ENCODE data around the gene DAO. TPM values are rescaled to one million over a fixed set of nuclear protein-coding genes. Genes with fewer than 3 reads are reported as not detected.
A peak's percentile ranks its signal among the peaks of the same experiment; 100 is the strongest.

DAO gene
- total RNA-seq, 3 donors from 2014 or later = not detected

DNA sequence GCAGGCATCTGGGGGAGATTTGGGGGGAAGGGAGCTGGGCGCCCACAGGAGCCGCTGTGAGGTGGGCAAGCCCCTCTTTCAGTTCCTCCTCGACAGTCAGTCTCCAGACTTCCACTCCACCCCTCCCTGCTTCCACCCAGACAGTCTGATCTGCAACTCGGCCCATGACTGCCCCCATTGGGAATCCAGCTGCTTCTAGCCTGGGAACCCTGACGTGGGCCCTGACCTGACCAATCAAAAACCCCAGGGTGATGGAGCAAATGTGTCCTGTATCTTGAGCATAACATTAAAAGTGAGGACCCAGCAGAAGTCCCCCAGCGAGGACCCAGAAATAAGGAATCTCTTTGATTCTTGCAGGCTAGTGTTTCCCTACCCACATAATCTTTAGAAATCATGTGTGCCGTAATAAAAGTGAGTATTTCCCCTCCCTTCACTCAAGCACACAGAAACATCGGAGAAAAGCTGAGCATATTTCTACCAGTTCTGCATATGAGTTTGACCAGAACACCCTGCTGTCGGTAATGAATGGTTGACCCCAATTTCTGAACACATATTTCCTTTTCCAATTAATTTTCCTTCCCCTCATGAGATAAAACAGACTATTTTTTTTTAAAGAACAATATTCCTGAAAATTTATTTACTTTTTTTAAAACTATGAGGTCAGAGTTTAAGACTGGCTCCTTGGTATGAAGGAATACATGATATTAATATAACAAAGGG, 28.9 kb upstream of the DAO start:
- intact Hi-C loops (cut with DNase I; ENCODE audit: low total_unique reads) = no loop called here
- no peak overlapping the region for H3K4me3 ChIP-seq

DNA sequence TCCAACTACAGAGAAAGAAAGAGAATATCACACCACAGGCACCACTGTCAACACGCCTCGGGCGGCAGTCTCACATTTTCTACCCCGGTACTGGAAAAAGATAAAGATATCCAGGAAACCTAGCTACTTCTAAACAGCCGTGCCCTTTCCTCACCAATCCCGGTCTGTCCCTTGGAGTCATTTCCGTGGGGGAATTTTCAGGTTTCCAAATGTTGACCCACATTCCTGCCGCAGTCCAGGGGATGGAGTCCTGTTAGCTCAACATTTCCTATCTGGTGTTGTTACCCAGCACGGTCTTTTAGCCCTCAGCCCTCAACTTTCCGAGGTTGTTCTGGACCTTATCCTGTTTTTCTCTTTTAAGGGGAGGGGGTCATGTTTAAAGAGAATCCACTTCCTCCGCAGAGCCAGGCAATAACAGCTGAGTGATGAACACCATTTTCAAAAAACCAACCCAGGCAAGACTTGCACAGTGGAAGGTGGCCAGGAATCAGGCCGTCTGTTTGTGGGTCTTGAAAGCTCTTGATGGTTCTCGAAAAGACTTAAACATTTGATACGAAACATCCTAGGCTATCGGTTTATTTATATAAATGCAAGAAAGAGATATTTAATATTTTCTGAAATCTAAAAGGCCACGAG, 27.1 kb upstream of the DAO start:
- Histone ChIP-seq H3K4me1 (peaks cover 0 to 8% of the 10 kb centered on the region in 2 donors), H3K9me3 (no peaks in the 10 kb centered on the region), H3K27me3 (no peaks in the 10 kb centered on the region), H3K36me3 (no peaks in the 10 kb centered on the region), H3K27ac (peak overlapping the region; percentile 77 to 82), H3K4me3 (peak overlapping the region in 1 of 3 donors; percentile 33)
- DNase-seq (ENCODE audit: low spot score in 2 of 2) = no peak
- intact Hi-C loops (cut with DNase I; ENCODE audit: low total_unique reads) = no loop called here
- TF ChIP-seq POLR2AphosphoS5 (IDR thresholded peaks at IDR 0.05) (peak in 1 of 3 donors; percentile 51), POLR2A (IDR thresholded peaks at IDR 0.05) (no peak)
- TF ChIP-seq, protein P1, sequence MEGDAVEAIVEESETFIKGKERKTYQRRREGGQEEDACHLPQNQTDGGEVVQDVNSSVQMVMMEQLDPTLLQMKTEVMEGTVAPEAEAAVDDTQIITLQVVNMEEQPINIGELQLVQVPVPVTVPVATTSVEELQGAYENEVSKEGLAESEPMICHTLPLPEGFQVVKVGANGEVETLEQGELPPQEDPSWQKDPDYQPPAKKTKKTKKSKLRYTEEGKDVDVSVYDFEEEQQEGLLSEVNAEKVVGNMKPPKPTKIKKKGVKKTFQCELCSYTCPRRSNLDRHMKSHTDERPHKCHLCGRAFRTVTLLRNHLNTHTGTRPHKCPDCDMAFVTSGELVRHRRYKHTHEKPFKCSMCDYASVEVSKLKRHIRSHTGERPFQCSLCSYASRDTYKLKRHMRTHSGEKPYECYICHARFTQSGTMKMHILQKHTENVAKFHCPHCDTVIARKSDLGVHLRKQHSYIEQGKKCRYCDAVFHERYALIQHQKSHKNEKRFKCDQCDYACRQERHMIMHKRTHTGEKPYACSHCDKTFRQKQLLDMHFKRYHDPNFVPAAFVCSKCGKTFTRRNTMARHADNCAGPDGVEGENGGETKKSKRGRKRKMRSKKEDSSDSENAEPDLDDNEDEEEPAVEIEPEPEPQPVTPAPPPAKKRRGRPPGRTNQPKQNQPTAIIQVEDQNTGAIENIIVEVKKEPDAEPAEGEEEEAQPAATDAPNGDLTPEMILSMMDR (IDR thresholded peaks at IDR 0.05) = no peak

More for the DNA sequence above, 28.9 kb upstream of the DAO start:
- no peak for DNase-seq (ENCODE audit: low spot score in 2 of 2)
- Histone ChIP-seq H3K9me3 (no peaks in the 10 kb centered on the region), H3K27ac (peak overlapping the region; percentile 13 to 77), H3K27me3 (no peaks in the 10 kb centered on the region), H3K4me1 (peaks cover 0 to 6% of the 10 kb centered on the region in 2 donors), H3K36me3 (no peaks in the 10 kb centered on the region)
- no peak for TF ChIP-seq POLR2AphosphoS5 (IDR thresholded peaks at IDR 0.05)
- TF ChIP-seq POLR2A (IDR thresholded peaks at IDR 0.05) = no peak
- TF ChIP-seq, protein P1 (IDR thresholded peaks at IDR 0.05) = no peak

DNA sequence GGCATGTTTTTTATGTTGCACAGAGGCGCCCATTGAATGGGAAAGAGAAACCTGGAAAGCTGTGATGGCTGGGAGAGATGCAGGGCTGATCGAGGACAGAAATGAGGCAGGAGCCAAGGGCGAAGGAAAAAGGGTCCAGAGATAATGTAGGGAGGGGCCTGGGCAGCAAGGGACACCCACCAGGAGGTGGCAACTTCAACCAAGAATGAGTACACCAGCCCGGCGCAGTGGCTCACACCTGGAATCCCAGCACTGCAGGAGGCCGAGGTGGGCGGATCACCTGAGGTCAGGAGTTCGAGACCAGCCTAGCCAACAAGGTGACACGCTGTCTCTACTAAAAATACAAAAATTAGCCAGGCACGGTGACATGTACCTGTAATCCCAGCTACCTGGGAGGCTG, 26.5 kb upstream of the DAO start:
- H3K36me3 ChIP-seq = no peaks in the 10 kb centered on the region
- H3K4me3 ChIP-seq = no peak overlapping the region
- intact Hi-C loops (cut with DNase I; ENCODE audit: low total_unique reads) = no loop called here
- TF ChIP-seq POLR2A (IDR thresholded peaks at IDR 0.05) = no peak
- TF ChIP-seq, protein P1 (IDR thresholded peaks at IDR 0.05) = no peak
- no peak for TF ChIP-seq POLR2AphosphoS5 (IDR thresholded peaks at IDR 0.05)
- peak overlapping the region; percentile 69 to 82 for H3K27ac ChIP-seq
- H3K4me1 ChIP-seq = peaks cover 0 to 8% of the 10 kb centered on the region in 2 donors
- no peak for DNase-seq (ENCODE audit: low spot score in 2 of 2)
- H3K27me3 ChIP-seq = no peaks in the 10 kb centered on the region
- H3K9me3 ChIP-seq = no peaks in the 10 kb centered on the region

DNA sequence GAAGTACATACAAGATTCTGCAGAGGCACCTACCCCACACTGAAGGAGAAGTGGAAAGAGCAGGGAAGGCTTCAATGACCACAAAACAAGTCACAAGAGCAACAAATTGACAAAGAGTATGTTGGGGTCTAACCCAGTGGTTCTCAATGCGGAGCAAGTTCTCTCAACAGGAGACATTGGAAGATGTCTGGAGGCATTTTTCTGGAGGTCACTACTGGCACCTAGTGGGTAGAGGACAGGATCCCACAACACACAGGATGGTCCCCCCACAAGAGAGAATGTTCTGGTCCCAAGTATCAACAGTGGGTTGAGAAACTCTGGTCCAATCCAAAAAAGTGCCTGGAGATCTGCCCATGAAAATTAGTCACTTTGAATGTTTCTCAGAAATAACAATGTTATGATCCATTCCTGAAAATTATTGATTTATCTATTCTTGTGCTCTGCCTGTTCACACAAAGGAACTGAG, 25.9 kb upstream of the DAO start:
- intact Hi-C loops (cut with DNase I; ENCODE audit: low total_unique reads) = no loop called here
- Histone ChIP-seq H3K36me3 (no peaks in the 10 kb centered on the region), H3K27me3 (no peaks in the 10 kb centered on the region), H3K4me3 (no peak overlapping the region), H3K27ac (peak overlapping the region; percentile 82 to 88), H3K9me3 (no peaks in the 10 kb centered on the region), H3K4me1 (peaks cover 0 to 8% of the 10 kb centered on the region in 2 donors)
- TF ChIP-seq, protein P1 (IDR thresholded peaks at IDR 0.05) = no peak
- TF ChIP-seq POLR2A (IDR thresholded peaks at IDR 0.05) (no peak), POLR2AphosphoS5 (IDR thresholded peaks at IDR 0.05) (no peak)
- DNase-seq (ENCODE audit: low spot score in 2 of 2) = no peak

Data from breast epithelium (tissue), 4 donors.